ENCODE data around the gene PTPRT.

The PTPRT gene

DNA sequence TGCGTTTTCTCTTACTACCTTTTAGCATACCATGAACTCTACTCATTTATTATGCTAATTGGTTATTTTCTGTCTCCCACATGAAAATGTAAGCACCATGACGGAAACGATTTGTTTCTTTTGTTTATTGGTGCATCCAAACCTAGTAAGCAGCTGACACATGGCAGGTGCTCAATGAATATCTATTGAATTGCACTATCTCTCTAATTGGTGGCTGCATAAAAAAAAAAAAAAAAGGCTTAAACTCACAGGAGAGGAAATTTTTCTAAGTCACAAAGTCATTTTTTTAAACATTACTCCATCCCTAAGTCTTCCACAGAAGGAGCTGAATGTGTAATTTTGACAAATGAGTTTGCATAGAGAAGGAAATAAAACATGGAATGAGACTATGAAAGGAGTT, 608.4 kb downstream of the PTPRT start:
- no peak overlapping the region for H3K27ac ChIP-seq
- ChIA-PET CTCF (no interaction called here), POLR2A (ENCODE audit: low non-redundant PET) (no interaction called here)
- DNase-seq (ENCODE audit: low spot score), result no peak
- no peak for TF ChIP-seq CTCF (conservative IDR thresholded peaks at IDR 0.05; ENCODE audit: low read depth)

DNA sequence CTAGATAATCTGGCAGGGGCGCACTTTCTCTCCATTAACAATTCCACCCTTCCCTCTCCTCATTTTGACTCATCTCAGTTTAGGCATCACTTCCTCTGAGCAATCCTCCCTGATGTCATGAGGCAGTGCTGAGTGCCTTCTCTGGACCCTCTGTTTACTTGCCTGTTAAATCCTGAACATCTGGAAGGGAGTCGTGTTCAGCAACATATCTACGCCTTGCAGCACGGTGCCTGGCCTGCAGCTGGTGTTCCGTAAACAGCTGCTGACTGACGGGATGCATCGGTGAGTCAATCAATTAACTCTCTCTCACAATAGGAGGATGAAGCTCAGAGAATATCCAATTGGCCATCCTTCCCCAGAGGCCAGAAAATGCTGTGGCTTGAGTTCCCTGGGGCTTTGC, 613.5 kb downstream of the PTPRT start:
- no peak overlapping the region for H3K27ac ChIP-seq
- ChIA-PET CTCF (no interaction called here), POLR2A (ENCODE audit: low non-redundant PET) (no interaction called here)
- no peak for DNase-seq (ENCODE audit: low spot score)
- TF ChIP-seq CTCF (conservative IDR thresholded peaks at IDR 0.05; ENCODE audit: low read depth), result no peak

GRCh38 chr20:42572320-42573016, 617.2 kb downstream of the PTPRT start:
- H3K27ac ChIP-seq, result no peak overlapping the region

GRCh38 chr20:42567409-42567808, 622.3 kb downstream of the PTPRT start:
- ChIA-PET POLR2A (ENCODE audit: low non-redundant PET) (no interaction called here), CTCF (interaction anchor here (0.7 to 0.8 kb wide), 2 partner anchors 10 to 533 kb away, joined by 3 to 9 read pairs; no protein-coding TSS in a partner anchor)
- no peak for TF ChIP-seq CTCF (conservative IDR thresholded peaks at IDR 0.05; ENCODE audit: low read depth)

More at GRCh38 chr20:42572320-42573016, 617.2 kb downstream of the PTPRT start:
- TF ChIP-seq CTCF (conservative IDR thresholded peaks at IDR 0.05; ENCODE audit: low read depth), result no peak
- POLR2A ChIA-PET (ENCODE audit: low non-redundant PET), result interaction anchor here (0.7 kb wide), 1 partner anchor 17 kb away, joined by 4 read pairs; no protein-coding TSS in a partner anchor
- CTCF ChIA-PET, result no interaction called here
- no peak for DNase-seq (ENCODE audit: low spot score)

GRCh38 chr20:42565235-42565995, 624.3 kb downstream of the PTPRT start:
- H3K27ac ChIP-seq, result no peak overlapping the region
- ChIA-PET CTCF (interaction anchor here (0.6 kb wide), 1 partner anchor 1935 kb away, joined by 3 read pairs; no protein-coding TSS in a partner anchor), POLR2A (ENCODE audit: low non-redundant PET) (no interaction called here)
- no peak for TF ChIP-seq CTCF (conservative IDR thresholded peaks at IDR 0.05; ENCODE audit: low read depth)
- DNase-seq (ENCODE audit: low spot score), result no peak

More at GRCh38 chr20:42567409-42567808, 622.3 kb downstream of the PTPRT start:
- H3K27ac ChIP-seq, result no peak overlapping the region
- DNase-seq (ENCODE audit: low spot score), result no peak

GRCh38 chr20:42559665-42560064, 630.0 kb downstream of the PTPRT start:
- TF ChIP-seq CTCF (conservative IDR thresholded peaks at IDR 0.05; ENCODE audit: low read depth), result no peak
- no peak for DNase-seq (ENCODE audit: low spot score)
- H3K27ac ChIP-seq, result no peak overlapping the region
- ChIA-PET POLR2A (ENCODE audit: low non-redundant PET) (no interaction called here), CTCF (no interaction called here)

Measured in RWPE1 (cell line).